H1 (cell line): ENCODE measurements around the gene KCND3. TPM values are rescaled to one million over a fixed set of nuclear protein-coding genes. Genes with fewer than 3 reads are reported as not detected.

Experiments used
- ATF2 ChIP-seq: IDR thresholded peaks from 2 replicates; pipeline ENCODE4 v1.6.1; 2012; ENCODE audit warnings: low read length, inconsistent platforms
- BACH1 ChIP-seq: IDR thresholded peaks from 2 replicates; pipeline ENCODE4 v1.6.1; 2012; ENCODE audit warnings: low read length, improper control_type of control experiment
- BRCA1 ChIP-seq: IDR thresholded peaks from 2 replicates; pipeline ENCODE4 v1.6.1; 2012; ENCODE audit warnings: low read depth, low read length, improper control_type of control experiment
- CBX8 ChIP-seq: fragments of 300-800, 300-1000 bp; sonication (generic); IDR thresholded peaks from 2 replicates; pipeline ENCODE4 v1.7.1; 2016; ENCODE audit warnings: low read depth, low read length, borderline replicate concordance
- CTBP2 ChIP-seq: IDR thresholded peaks from 2 replicates; pipeline ENCODE4 v1.7.0; 2011; ENCODE audit warnings: borderline replicate concordance, mild to moderate bottlenecking, moderate library complexity, mixed read lengths, low read length; ENCODE audit not compliant: insufficient read depth, insufficient read length
- E2F6 ChIP-seq: IDR thresholded peaks from 2 replicates; pipeline ENCODE4 v1.6.1; 2012; ENCODE audit warnings: inconsistent platforms
- EZH2 ChIP-seq: fragments of 200-600 bp; sonication (generic); IDR thresholded peaks from 2 replicates; pipeline ENCODE4 v1.7.1; 2012; ENCODE audit warnings: low read depth, mild to moderate bottlenecking, moderate library complexity, low read length, inconsistent platforms; ENCODE audit not compliant: severe bottlenecking
- FOSL1 ChIP-seq: IDR thresholded peaks from 2 replicates; pipeline ENCODE4 v1.6.1; 2011; ENCODE audit warnings: mild to moderate bottlenecking, low read depth, low read length, moderate library complexity; ENCODE audit not compliant: insufficient read depth
- GTF2F1 ChIP-seq: IDR thresholded peaks from 2 replicates; pipeline ENCODE4 v1.6.1; 2012; ENCODE audit warnings: low read depth, low read length, improper control_type of control experiment, borderline replicate concordance
- NANOG ChIP-seq: IDR thresholded peaks from 2 replicates; pipeline ENCODE4 v1.6.1; 2011; ENCODE audit warnings: low read length, low read depth, mild to moderate bottlenecking, inconsistent platforms; ENCODE audit not compliant: insufficient read depth, poor library complexity, severe bottlenecking
- NRF1 ChIP-seq: IDR thresholded peaks from 2 replicates; pipeline ENCODE4 v1.6.1; 2011; ENCODE audit warnings: mild to moderate bottlenecking, low read depth, low read length, improper control_type of control experiment
- POLR2A ChIP-seq, 2 experiments: IDR thresholded peaks; 1 replicate in 1 of 2; 2 replicates in 1 of 2; pipeline ENCODE4 v1.6.1; 2011; ENCODE audit warnings: low read depth in 2 of 2, low read length in 2 of 2, mild to moderate bottlenecking in 2 of 2; ENCODE audit errors: control extremely low read depth in 1 of 2
- POU5F1 ChIP-seq: IDR thresholded peaks from 2 replicates; pipeline ENCODE4 v1.6.1; 2011; ENCODE audit warnings: low read depth, mild to moderate bottlenecking, low read length, moderate library complexity
- RAD21 ChIP-seq, 2 experiments: IDR thresholded peaks in 1 of 2; conservative IDR thresholded peaks in 1 of 2; 2 replicates each; pipeline ENCODE4 v1.6.1; 2011; ENCODE audit warnings: low read depth in 2 of 2, low read length in 2 of 2, improper control_type of control experiment in 1 of 2, inconsistent platforms in 1 of 2, mild to moderate bottlenecking in 1 of 2, moderate library complexity in 1 of 2
- YY1 ChIP-seq: IDR thresholded peaks from 2 replicates; pipeline ENCODE4 v1.6.1; 2011; ENCODE audit warnings: low read depth, mild to moderate bottlenecking, low read length
- polyA plus RNA-seq, 7 experiments: library from polyadenylated mRNA; depleted of rRNA in 3 of 7; stranded (reverse) in 5 of 7; unstranded in 2 of 7; fragments of >200 nt in 5 of 7; fragments of 200-250 nt in 2 of 7; gene quantifications; 1 replicate in 5 of 7; 2 replicates in 1 of 7; 4 replicates in 1 of 7; pipeline versions ENCODE4 v1.2.1 to v1.2.3, GENCODE V29; 2011 to 2013; ENCODE audit warnings: missing spikeins in 2 of 7, mixed read lengths in 2 of 7
- total RNA-seq: library from RNA; stranded (reverse); fragmentation: NEBNext Ultra II Directional; extraction: Animal tissue kit (Norgen Biotek cat#: 25700); gene quantifications from 2 replicates; pipeline ENCODE4 v1.2.1, GENCODE V29; 2021

KCND3 gene
- total and polyA plus RNA-seq, 2 of the 8 experiments (the other 6 are each of a cell fraction or from before 2014, with no cell fraction given): 0.14 to 0.48 TPM

GRCh38 chr1:111836111-111836510, 153.4 kb downstream of the KCND3 start (continued):
- TF ChIP-seq NANOG: no peak
- TF ChIP-seq FOSL1: no peak
- no peak for TF ChIP-seq RAD21 (IDR thresholded peaks at IDR 0.05 in 1 of 2, conservative IDR thresholded peaks at IDR 0.05 in 1 of 2; ENCODE audit: low read depth in 2 of 2, low read length in 2 of 2)
- TF ChIP-seq CBX8: no peak
- no peak for TF ChIP-seq EZH2
- TF ChIP-seq CTBP2: no peak
- no peak for TF ChIP-seq BRCA1
- TF ChIP-seq YY1: no peak
- no peak for TF ChIP-seq POU5F1
- TF ChIP-seq E2F6: no peak
- no peak for TF ChIP-seq POLR2A (IDR thresholded peaks at IDR 0.05; ENCODE audit: control extremely low read depth in 1 of 2, low read depth in 2 of 2, low read length in 2 of 2)
- TF ChIP-seq ATF2: no peak
- no peak for TF ChIP-seq GTF2F1
- no peak for TF ChIP-seq NRF1
- no peak for TF ChIP-seq BACH1
